SJSA1 (cell line): Measurements from ENCODE around the gene ZDHHC13. TPM values are rescaled to one million over a fixed set of nuclear protein-coding genes. Genes with fewer than 3 reads are reported as not detected.

Experiments
- DNase-seq, 2 experiments: peaks; one replicate each; pipeline ENCODE4 v3.0.0-alpha.2; 2015 to 2020; ENCODE audit warnings: low spot score in 2 of 2, low read depth in 1 of 2
- H3K27ac ChIP-seq: fragments of 250-450 bp; sonication (Bioruptor Pico); 2 replicates; pipeline ENCODE4 v1.5.1; 2020; ENCODE audit warnings: mild to moderate bottlenecking, moderate library complexity
- H3K27me3 ChIP-seq: fragments of 250-450 bp; sonication (Bioruptor Pico); replicated peaks from 2 replicates; pipeline ENCODE4 v1.5.1; 2020; ENCODE audit warnings: mild to moderate bottlenecking, moderate library complexity
- H3K36me3 ChIP-seq: fragments of 250-450 bp; sonication (Bioruptor Pico); 2 replicates; pipeline ENCODE4 v1.5.1; 2020; ENCODE audit warnings: mild to moderate bottlenecking
- H3K4me1 ChIP-seq: fragments of 250-450 bp; sonication (Bioruptor Pico); replicated peaks from 2 replicates; pipeline ENCODE4 v1.6.1; 2021; ENCODE audit warnings: mild to moderate bottlenecking
- H3K4me3 ChIP-seq: fragments of 250-450 bp; sonication (Bioruptor Pico); 2 replicates; pipeline ENCODE4 v1.5.1; 2020; ENCODE audit warnings: mild to moderate bottlenecking
- H3K9me3 ChIP-seq: fragments of 250-450 bp; sonication (Bioruptor Pico); replicated peaks from 2 replicates; pipeline ENCODE4 v1.5.1; 2020; ENCODE audit warnings: mild to moderate bottlenecking
- total RNA-seq: library from RNA; depleted of rRNA; stranded (reverse); fragments of >200 nt; shearing (Covaris generic); gene quantifications from 2 replicates; pipeline ENCODE4 v1.2.3, GENCODE V29; 2014

The ZDHHC13 gene
- total RNA-seq, 1 experiment from 2014 or later: 18.5 TPM

DNA sequence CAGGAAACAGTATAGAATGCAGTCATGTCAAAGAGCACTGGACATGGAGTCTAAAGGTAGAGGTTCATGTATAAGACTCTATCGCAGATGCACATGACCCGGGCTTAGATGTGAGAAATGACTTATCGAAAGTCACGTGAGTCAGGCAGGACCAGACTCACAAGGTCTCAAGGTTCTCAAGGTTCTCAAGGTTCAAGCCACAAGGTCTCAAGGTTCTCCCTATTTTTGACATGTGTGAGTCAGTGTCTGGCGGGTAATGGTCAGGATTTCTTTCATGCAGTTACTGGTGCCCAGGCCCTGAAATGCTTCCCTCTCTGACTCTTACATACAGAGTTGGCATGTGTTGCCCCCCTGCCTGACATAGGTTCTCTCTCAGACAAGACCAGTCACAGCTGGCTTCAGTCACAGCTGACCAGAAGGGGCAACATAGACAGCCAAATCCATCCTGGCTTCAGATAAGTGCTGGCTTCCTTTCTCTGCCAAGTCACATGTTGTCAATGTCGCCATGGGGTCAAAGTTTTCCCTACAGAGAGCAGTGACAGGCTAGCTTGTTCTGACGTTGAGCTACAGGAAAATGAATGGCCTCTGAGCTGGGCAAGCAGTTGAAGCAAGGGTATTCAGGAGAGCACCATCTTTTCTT, 74.7 kb downstream of the ZDHHC13 start:
- Histone ChIP-seq H3K4me3 (no peak overlapping the region), H3K27me3 (no peaks in the 10 kb centered on the region), H3K9me3 (no peaks in the 10 kb centered on the region), H3K36me3 (no peaks in the 10 kb centered on the region), H3K4me1 (no peaks in the 10 kb centered on the region), H3K27ac (no peak overlapping the region)
- no peak for DNase-seq

DNA sequence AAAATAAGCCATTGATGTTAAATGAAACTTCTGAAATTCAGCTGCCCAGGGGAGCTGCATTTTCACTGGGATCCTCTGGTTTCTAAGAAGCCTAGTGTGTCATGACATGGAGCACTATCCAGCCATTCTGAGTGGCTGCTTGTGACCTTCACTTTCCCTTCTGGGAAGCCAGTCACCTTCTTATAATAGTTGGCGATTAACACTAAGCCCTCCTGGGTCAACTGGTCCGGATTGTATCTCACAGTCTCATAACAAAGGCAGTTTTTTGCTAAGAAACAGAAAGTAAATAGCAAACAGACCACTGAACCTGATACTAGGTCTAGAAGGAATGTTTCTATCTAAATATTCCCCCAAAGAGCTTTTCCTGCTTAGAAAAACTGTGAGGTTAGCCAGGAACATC, 76.9 kb downstream of the ZDHHC13 start:
- Histone ChIP-seq H3K4me3 (no peak overlapping the region), H3K4me1 (no peaks in the 10 kb centered on the region), H3K27me3 (no peaks in the 10 kb centered on the region), H3K36me3 (no peaks in the 10 kb centered on the region), H3K27ac (no peak overlapping the region), H3K9me3 (no peaks in the 10 kb centered on the region)
- no peak for DNase-seq

DNA sequence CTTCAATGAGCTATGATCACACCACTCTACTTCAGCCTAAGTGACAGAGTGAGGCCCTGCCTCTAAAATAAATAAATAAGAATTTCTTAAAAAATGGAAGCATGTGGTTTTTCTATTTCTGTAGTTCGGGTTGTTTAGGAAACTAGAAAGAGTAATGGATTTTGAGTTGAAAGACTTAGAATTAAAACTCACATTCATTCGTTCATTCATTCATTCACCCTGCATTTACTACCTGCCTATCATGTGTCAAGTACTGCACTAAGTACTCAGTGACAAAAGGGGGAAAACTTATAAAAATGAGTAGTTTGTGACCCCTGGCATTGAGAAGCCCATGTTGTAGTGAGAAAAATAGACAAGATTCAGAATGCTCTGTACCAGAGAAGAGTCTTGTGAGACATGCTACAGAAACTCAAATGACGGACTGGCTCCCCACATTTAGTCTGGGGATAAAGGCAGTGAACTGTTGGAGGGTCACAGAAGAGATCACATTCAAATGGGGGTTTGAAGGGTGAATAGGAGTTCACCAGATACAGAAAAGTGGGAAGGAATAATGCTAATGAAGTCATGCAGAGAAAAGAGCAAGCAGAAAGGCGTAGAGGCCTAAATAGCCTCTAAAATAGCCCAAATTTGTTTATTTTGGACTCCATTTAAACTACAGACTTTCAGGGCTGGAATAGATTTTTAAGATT, 77.8 kb downstream of the ZDHHC13 start:
- H3K4me1 ChIP-seq: no peaks in the 10 kb centered on the region
- no peaks in the 10 kb centered on the region for H3K27me3 ChIP-seq
- no peak overlapping the region for H3K27ac ChIP-seq
- H3K36me3 ChIP-seq: no peaks in the 10 kb centered on the region
- no peak overlapping the region for H3K4me3 ChIP-seq
- H3K9me3 ChIP-seq: no peaks in the 10 kb centered on the region
- no peak for DNase-seq

DNA sequence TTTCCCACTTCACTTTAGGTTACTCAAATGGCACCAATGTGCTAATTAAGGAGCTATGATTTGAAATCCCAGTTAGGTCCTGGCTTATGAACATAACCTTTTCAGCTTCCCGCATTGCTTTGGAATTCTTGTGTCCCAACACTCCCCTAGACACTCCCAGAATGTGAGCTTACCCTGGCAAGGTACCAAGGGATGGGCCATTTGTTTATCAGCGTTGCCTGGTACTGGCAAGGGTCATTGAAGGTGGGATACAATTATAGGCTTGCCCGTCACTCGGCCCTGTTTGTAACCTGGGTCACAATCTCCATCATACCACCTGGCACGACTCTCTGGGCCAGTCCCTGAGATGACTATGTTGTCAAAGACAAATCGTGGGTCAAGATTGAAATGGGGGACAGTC, 79.5 kb downstream of the ZDHHC13 start:
- H3K4me3 ChIP-seq: no peak overlapping the region
- H3K27me3 ChIP-seq: no peaks in the 10 kb centered on the region
- DNase-seq: no peak
- no peaks in the 10 kb centered on the region for H3K36me3 ChIP-seq
- no peaks in the 10 kb centered on the region for H3K4me1 ChIP-seq
- no peaks in the 10 kb centered on the region for H3K9me3 ChIP-seq
- no peak overlapping the region for H3K27ac ChIP-seq

DNA sequence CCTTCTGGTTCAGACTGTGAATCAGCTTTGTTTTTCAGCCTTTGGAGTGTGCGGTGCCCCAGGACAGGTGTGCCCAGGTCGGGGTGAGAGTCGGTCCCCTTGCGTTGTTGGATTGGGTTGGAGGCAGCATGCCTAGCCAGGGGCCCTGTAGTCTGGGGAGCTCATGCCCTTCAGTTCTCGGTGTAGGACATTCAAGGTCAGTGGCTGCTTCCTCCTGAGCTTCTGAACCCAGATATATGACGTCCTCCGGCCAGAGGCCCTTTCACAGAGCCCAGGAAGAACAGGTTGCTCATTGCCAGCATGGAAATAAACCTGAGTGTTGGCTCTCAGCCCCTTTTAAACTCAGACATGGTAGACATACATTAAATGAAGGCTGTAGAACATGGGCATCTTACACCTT, 82.1 kb downstream of the ZDHHC13 start:
- Histone ChIP-seq H3K36me3 (no peaks in the 10 kb centered on the region), H3K4me3 (no peak overlapping the region), H3K4me1 (no peaks in the 10 kb centered on the region), H3K27me3 (no peaks in the 10 kb centered on the region), H3K9me3 (no peaks in the 10 kb centered on the region), H3K27ac (no peak overlapping the region)
- DNase-seq: no peak

DNA sequence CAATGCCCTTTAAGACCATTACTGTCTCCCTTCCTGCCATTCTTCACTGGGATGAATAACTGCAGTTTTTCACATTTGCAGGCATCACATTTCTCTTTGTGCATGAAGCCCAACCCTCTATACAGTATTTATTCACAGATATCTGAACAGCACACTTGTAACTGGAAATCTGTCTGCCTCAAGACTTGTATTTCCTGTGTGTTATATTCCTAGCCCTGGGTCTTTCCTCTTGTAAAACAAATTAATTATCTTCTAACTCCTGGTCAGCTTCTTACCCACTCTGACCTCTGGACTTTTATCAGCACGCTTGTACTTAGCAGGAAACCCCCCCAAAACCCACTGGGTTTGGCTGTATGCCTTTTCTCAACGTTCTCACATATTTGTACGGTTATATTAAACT, 82.8 kb downstream of the ZDHHC13 start:
- DNase-seq: no peak
- H3K27me3 ChIP-seq: no peaks in the 10 kb centered on the region

DNA sequence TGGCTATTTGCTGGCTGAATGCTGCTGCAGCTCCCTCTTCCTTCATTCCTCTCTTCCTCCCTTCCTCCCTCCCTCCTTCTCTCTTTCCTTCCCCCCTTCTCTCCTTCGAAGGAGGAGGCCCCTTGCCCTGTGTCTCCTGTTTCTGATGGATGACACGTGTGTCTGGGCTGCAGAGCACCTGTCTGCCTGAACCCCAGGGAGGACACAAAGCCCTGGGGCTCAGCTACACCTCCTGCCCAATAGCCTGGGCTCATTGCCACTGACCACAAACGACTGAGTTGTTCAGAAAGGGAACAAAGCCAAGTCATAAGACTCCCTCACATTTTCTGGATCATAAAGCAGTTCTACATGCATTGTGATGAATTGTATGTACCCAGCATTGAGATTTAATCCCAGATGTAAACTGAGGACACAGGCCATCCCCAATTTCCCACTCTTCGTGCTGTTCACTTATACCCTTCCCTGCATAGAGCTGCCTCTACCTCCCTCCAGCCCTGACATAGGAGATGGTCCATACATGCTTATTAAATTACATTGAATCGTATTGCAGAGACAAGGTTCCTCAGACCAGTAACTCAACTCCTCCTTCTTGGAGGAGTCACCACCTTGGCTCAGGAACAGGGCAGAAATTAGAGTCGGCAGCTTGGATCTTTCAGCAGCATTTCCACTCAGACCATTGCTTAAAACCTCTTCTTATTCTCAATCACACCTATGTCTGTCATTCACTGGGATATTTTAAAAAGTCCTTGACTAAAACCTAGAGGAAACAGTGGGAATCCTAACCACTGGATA, 83.6 kb downstream of the ZDHHC13 start:
- no peaks in the 10 kb centered on the region for H3K27me3 ChIP-seq
- no peak for DNase-seq
- H3K4me1 ChIP-seq: no peaks in the 10 kb centered on the region
- no peak overlapping the region for H3K27ac ChIP-seq
- no peak overlapping the region for H3K4me3 ChIP-seq
- no peaks in the 10 kb centered on the region for H3K36me3 ChIP-seq
- no peaks in the 10 kb centered on the region for H3K9me3 ChIP-seq

More for the DNA sequence above, 82.8 kb downstream of the ZDHHC13 start:
- Histone ChIP-seq H3K4me3 (no peak overlapping the region), H3K27ac (no peak overlapping the region), H3K4me1 (no peaks in the 10 kb centered on the region), H3K36me3 (no peaks in the 10 kb centered on the region), H3K9me3 (no peaks in the 10 kb centered on the region)

DNA sequence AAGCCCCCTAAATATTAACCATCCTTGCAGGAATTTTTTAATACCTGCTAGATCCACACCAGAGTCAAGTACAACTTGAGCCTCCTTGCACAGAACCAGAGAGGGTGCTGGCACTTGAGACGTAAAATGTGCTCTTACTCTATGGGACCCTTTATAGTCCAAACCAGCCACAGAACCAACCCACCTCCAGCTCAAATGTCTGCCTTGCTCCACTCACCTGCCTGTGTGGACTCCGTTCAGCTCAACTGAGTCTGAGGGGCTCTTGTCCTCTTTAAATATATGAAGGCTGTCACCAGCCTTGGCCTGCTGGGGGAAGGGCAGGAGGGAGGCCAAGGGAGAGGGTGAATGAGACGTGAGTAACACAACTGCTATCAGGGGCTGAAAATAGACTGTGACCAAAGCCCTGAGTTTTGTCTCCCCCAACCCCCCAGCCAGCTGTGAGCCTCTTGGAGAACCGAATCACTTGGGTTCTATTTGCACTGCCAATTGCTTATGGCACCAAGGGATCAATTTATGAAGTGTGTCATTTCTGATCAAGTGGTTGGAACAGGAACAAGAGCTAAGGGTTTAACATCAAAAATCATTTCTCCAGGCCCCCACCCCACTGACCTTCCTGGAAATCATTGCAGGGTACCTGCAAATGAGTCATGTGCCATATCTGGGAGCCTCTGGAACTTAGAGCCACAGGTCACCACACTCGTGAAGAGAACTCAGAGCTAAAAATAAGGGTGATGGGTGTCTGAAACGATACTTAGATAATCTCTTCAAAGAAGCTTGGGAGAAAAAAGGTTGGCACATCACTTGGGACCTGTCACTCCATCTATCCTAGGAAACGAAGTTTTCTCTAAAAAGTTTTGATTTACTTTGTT, 85.0 kb downstream of the ZDHHC13 start, which contains the start of gene CSRP3:
Gene CSRP3, minus strand, starts transcription at position 247 of the 869 bp plus-strand sequence. CDS start 9,535 bp downstream, outside the sequence.
- Histone ChIP-seq H3K4me3 (no peak within 1 kb of the TSS), H3K4me1 (no peaks in the 10 kb centered on the region), H3K36me3 (no peaks in the 10 kb centered on the region), H3K9me3 (no peaks in the 10 kb centered on the region), H3K27me3 (no peaks in the 10 kb centered on the region), H3K27ac (no peak within 1 kb of the TSS)
- no peak for DNase-seq

DNA sequence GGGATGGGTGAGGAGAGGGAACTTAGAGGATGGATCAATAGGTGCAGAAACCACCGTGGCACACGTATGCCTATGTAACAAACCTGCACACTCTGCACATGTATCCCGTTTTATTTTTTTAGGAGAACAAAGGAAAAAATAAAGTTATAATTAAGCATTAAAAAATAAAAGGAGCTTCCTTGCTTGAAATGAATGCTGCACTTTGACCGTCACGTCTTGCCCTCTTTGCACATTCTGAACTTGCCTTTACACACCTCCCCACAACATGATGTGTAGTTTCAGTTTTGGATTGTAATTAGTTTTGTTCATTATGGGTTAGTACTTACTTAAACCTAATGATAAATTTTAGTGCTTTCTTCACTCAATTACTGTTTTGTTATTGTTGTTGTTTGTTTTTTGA, 87.9 kb downstream of the ZDHHC13 start:
- H3K27me3 ChIP-seq: no peaks in the 10 kb centered on the region
- no peak overlapping the region for H3K27ac ChIP-seq
- no peaks in the 10 kb centered on the region for H3K9me3 ChIP-seq
- H3K4me1 ChIP-seq: no peaks in the 10 kb centered on the region
- no peak for DNase-seq
- H3K36me3 ChIP-seq: no peaks in the 10 kb centered on the region
- no peak overlapping the region for H3K4me3 ChIP-seq

DNA sequence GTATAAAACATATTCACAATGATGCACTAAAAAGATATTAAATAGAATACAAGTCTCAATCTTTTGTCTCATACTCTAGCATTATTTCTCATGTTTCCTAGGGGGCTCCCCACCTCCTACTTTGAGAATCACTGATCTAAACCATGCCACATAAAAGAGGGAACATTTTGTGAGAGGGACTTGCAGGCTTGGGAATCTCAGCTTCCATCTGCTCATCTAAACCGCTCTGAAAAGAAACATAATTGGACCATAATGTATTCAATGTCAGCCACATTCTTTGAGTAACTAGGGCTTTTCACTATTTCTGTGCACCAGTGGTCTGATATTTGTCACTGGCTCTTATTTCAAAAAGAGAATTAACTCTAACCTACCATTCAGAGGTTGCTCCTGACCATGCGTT, 91.2 kb downstream of the ZDHHC13 start:
- no peak overlapping the region for H3K27ac ChIP-seq
- DNase-seq: no peak
- H3K9me3 ChIP-seq: no peaks in the 10 kb centered on the region

DNA sequence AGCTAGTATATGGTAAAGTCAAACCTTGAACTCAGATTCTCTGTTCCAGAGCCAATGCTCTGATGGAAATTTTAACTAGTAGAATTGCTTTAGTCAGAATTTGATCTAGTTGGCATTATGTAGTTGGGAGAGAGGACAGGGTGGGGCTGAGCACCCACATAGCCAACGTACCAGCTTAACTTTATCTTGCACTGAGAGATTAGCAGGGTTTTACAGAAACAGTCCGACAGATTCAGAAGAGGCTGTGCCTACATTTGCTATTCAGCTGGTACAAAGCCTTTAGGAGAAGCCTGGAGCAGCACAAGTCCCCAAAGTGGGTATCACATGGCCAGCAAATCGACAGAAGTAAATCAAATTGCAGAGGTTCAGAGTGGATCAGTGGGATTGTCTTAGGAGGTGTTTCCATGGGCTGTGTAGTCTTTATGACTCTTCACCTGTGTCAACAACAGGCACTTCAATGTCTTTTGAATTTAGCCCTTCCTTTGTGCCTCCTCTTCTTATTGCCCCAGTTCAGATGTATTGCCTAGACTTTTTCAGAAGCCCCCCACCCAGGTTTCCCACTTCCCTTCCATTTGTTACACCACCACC, 92.1 kb downstream of the ZDHHC13 start:
- DNase-seq: no peak
- Histone ChIP-seq H3K4me3 (no peak overlapping the region), H3K9me3 (no peaks in the 10 kb centered on the region), H3K36me3 (no peaks in the 10 kb centered on the region), H3K4me1 (no peaks in the 10 kb centered on the region), H3K27ac (no peak overlapping the region), H3K27me3 (no peaks in the 10 kb centered on the region)

More for the DNA sequence above, 91.2 kb downstream of the ZDHHC13 start:
- no peaks in the 10 kb centered on the region for H3K4me1 ChIP-seq
- no peaks in the 10 kb centered on the region for H3K27me3 ChIP-seq
- no peak overlapping the region for H3K4me3 ChIP-seq
- no peaks in the 10 kb centered on the region for H3K36me3 ChIP-seq

DNA sequence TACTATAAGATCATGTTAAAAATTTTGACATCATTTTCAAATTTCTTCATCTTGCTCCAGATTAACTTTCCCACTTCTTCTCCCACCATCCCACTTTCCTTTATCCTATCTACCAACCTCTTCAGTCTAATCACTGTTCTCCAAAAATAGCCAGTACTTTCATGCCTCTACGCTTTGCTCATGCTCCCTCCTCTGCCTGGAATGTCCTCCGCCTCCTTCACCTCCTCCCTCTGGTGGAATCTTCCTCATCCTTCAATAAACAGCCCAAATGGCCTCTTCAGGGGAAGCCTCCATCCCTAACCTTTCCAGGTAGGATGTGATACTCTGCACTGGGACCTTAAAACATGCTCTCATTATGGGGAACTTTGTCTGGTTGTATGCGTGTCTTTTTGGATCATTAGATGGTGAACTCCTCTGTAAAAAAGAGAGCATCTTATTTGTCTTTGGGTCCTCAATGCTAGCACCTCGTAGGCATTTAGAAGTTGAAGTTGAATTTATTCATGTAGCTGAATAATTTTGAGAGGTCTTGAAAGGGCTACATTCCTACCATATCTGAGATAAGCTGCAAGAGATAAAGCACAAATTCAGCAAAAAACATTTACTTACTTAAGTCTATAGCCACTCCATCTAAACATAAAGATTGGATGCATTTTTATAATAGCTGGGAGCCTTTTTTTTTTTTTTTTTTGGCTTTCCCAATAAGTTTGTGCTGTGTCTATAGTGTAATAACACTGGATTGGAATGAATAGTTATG, 92.8 kb downstream of the ZDHHC13 start:
- no peak overlapping the region for H3K4me3 ChIP-seq
- H3K9me3 ChIP-seq: no peaks in the 10 kb centered on the region
- H3K27me3 ChIP-seq: no peaks in the 10 kb centered on the region
- no peaks in the 10 kb centered on the region for H3K4me1 ChIP-seq
- no peak overlapping the region for H3K27ac ChIP-seq
- DNase-seq: no peak
- no peaks in the 10 kb centered on the region for H3K36me3 ChIP-seq
